Measurements from ENCODE around the gene ZNF497.
"Not testable (repeated sequence)": the region's sequence is repeated elsewhere in the genome, so short reads cannot be mapped to it uniquely, and the experiment has no call there.

Gene ZNF497

GRCh38 chr19:58394821-58395219, 32.3 kb upstream of the ZNF497 start:
- DNase-seq (ENCODE audit: low spot score), result no peak

- no peak for DNase-seq (ENCODE audit: low spot score)
Observed at GRCh38 chr19:58393725-58394033, 31.1 kb upstream of the ZNF497 start.

- DNase-seq (ENCODE audit: low spot score), result no peak
Observed at GRCh38 chr19:58392945-58393724, 30.6 kb upstream of the ZNF497 start.

GRCh38 chr19:58388175-58388526, 25.6 kb upstream of the ZNF497 start:
- DNase-seq (ENCODE audit: low spot score), result no peak

GRCh38 chr19:58387338-58388174, 25.0 kb upstream of the ZNF497 start:
- no peak for DNase-seq (ENCODE audit: low spot score)

- DNase-seq (ENCODE audit: low spot score), result peak; percentile 99
Observed at GRCh38 chr19:58386576-58387337, 24.2 kb upstream of the ZNF497 start, which contains the start of gene RPS5. RPS5 (plus strand) TSS chr19:58387269; CDS start chr19:58388138, 869 bp downstream.

- no peak for DNase-seq (ENCODE audit: low spot score)
Observed at GRCh38 chr19:58385891-58386575, 23.5 kb upstream of the ZNF497 start.

- no peak for DNase-seq (ENCODE audit: low spot score)
Observed at GRCh38 chr19:58385313-58385890, 22.9 kb upstream of the ZNF497 start.

- no peak for DNase-seq (ENCODE audit: low spot score)
Observed at GRCh38 chr19:58382997-58383603, 20.5 kb upstream of the ZNF497 start.

GRCh38 chr19:58381460-58382212, 19.1 kb upstream of the ZNF497 start:
- no peak for DNase-seq (ENCODE audit: low spot score)

- DNase-seq (ENCODE audit: low spot score), result peak; percentile 100
Observed at GRCh38 chr19:58380662-58381459, 18.3 kb upstream of the ZNF497 start, which contains the start of gene ZNF837. ZNF837 (minus strand) TSS chr19:58381030; CDS start chr19:58369332, 11,698 bp downstream.

- no peak for DNase-seq (ENCODE audit: low spot score)
Observed at GRCh38 chr19:58380037-58380661, 17.6 kb upstream of the ZNF497 start.

- no peak for DNase-seq (ENCODE audit: low spot score)
Observed at GRCh38 chr19:58379246-58379645, 16.7 kb upstream of the ZNF497 start.

- DNase-seq (ENCODE audit: low spot score), result not testable (repeated sequence)
Observed at GRCh38 chr19:58376724-58377123, 14.2 kb upstream of the ZNF497 start.

- DNase-seq (ENCODE audit: low spot score), result no peak
Observed at GRCh38 chr19:58374200-58374599, 11.6 kb upstream of the ZNF497 start.

GRCh38 chr19:58372311-58373133, 10.0 kb upstream of the ZNF497 start:
- no peak for DNase-seq (ENCODE audit: low spot score)

GRCh38 chr19:58368561-58369360, 6.2 kb upstream of the ZNF497 start:
- no peak for DNase-seq (ENCODE audit: low spot score)
